Measurements from ENCODE around the gene RNF150. TPM values are rescaled to one million over a fixed set of nuclear protein-coding genes. Genes with fewer than 3 reads are reported as not detected.

RNF150 gene
- polyA plus RNA-seq, 1 donor from 2014 or later: 15.3 TPM

DNA sequence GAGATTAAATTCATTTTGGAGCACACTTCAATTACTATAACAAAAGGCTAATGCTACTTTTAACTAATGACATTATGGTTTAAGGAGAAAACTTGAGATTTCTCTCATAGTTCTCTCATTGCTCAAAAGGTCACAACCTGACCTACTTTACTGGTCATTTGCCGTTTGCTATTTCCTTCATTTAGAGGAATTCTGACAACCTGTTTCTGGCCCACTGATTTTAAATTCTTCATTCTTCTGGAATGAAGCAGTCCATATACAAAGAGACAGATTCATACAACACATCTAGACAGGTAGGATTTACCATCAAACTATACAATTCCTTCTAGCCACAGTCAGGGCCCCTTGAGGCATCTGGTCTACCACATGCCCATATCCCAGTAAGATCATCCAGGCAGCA is 14.2 kb downstream of the RNF150 start:
- Histone ChIP-seq H3K4me2 (ENCODE audit: low read length) (no peak overlapping the region), H3K79me2 (replicated peaks; ENCODE audit: insufficient read depth, low read length) (peaks cover 13% of the 10 kb centered on the region), H3K9ac (ENCODE audit: low read length) (no peak overlapping the region), H3F3A (ENCODE audit: insufficient read depth, low read length, poor library complexity, severe bottlenecking) (no peaks in the 10 kb centered on the region), H3K9me3 (ENCODE audit: low read length) (no peaks in the 10 kb centered on the region), H3K36me3 (ENCODE audit: insufficient read depth, low read length) (no peaks in the 10 kb centered on the region), H3K9me2 (ENCODE audit: insufficient read depth, low read length) (no peaks in the 10 kb centered on the region), H4K20me1 (ENCODE audit: insufficient read depth) (no peaks in the 10 kb centered on the region), H3K4me3 (ENCODE audit: low read length) (no peak overlapping the region), H2AFZ (ENCODE audit: low read depth, low read length) (no peak overlapping the region), H3K27me3 (ENCODE audit: insufficient read depth, low read depth, low read length) (no peaks in the 10 kb centered on the region), H3K27ac (ENCODE audit: low read length) (no peak overlapping the region)
- TF ChIP-seq TAF1 (IDR thresholded peaks at IDR 0.05; ENCODE audit: low read depth) (no peak), POLR2AphosphoS5 (IDR thresholded peaks at IDR 0.05) (no peak), EZH2 (IDR thresholded peaks at IDR 0.05; ENCODE audit: borderline replicate concordance, insufficient read depth, low read length, poor library complexity, severe bottlenecking) (no peak), SMC3 (conservative IDR thresholded peaks at IDR 0.05; ENCODE audit: poor library complexity) (no peak), MXI1 (conservative IDR thresholded peaks at IDR 0.05; ENCODE audit: poor library complexity, severe bottlenecking) (no peak), RAD21 (conservative IDR thresholded peaks at IDR 0.05) (no peak), EP300 (conservative IDR thresholded peaks at IDR 0.05; ENCODE audit: poor library complexity, severe bottlenecking) (no peak)
- TF ChIP-seq, protein P1, sequence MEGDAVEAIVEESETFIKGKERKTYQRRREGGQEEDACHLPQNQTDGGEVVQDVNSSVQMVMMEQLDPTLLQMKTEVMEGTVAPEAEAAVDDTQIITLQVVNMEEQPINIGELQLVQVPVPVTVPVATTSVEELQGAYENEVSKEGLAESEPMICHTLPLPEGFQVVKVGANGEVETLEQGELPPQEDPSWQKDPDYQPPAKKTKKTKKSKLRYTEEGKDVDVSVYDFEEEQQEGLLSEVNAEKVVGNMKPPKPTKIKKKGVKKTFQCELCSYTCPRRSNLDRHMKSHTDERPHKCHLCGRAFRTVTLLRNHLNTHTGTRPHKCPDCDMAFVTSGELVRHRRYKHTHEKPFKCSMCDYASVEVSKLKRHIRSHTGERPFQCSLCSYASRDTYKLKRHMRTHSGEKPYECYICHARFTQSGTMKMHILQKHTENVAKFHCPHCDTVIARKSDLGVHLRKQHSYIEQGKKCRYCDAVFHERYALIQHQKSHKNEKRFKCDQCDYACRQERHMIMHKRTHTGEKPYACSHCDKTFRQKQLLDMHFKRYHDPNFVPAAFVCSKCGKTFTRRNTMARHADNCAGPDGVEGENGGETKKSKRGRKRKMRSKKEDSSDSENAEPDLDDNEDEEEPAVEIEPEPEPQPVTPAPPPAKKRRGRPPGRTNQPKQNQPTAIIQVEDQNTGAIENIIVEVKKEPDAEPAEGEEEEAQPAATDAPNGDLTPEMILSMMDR (IDR thresholded peaks at IDR 0.05; ENCODE audit: poor library complexity, severe bottlenecking): no peak
- TF ChIP-seq, protein P2, sequence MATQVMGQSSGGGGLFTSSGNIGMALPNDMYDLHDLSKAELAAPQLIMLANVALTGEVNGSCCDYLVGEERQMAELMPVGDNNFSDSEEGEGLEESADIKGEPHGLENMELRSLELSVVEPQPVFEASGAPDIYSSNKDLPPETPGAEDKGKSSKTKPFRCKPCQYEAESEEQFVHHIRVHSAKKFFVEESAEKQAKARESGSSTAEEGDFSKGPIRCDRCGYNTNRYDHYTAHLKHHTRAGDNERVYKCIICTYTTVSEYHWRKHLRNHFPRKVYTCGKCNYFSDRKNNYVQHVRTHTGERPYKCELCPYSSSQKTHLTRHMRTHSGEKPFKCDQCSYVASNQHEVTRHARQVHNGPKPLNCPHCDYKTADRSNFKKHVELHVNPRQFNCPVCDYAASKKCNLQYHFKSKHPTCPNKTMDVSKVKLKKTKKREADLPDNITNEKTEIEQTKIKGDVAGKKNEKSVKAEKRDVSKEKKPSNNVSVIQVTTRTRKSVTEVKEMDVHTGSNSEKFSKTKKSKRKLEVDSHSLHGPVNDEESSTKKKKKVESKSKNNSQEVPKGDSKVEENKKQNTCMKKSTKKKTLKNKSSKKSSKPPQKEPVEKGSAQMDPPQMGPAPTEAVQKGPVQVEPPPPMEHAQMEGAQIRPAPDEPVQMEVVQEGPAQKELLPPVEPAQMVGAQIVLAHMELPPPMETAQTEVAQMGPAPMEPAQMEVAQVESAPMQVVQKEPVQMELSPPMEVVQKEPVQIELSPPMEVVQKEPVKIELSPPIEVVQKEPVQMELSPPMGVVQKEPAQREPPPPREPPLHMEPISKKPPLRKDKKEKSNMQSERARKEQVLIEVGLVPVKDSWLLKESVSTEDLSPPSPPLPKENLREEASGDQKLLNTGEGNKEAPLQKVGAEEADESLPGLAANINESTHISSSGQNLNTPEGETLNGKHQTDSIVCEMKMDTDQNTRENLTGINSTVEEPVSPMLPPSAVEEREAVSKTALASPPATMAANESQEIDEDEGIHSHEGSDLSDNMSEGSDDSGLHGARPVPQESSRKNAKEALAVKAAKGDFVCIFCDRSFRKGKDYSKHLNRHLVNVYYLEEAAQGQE (IDR thresholded peaks at IDR 0.05; ENCODE audit: borderline replicate concordance): no peak

DNA sequence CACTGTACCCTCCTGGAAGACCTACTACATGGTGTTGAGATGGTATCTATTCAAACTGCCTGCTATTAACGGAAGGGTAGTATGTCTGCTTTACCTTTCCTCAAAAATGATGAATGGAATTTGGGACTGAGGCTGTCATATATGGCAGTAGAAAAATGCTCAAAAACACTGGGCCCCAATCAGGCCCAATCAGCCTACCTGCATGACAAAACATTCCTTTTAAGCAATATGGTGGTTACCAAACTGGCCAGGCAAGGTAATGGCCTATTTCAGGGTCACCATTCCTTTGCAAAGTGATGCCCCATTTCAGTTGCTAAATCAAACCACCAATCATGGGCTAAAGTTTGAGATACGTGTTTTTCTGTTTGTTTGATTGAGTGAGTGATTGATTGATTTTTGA is 14.9 kb downstream of the RNF150 start:
- no peaks in the 10 kb centered on the region for H3K9me2 ChIP-seq (ENCODE audit: insufficient read depth, low read length)
- no peaks in the 10 kb centered on the region for H4K20me1 ChIP-seq (ENCODE audit: insufficient read depth)
- H3K27me3 ChIP-seq (ENCODE audit: insufficient read depth, low read depth, low read length): no peaks in the 10 kb centered on the region
- TF ChIP-seq RAD21 (conservative IDR thresholded peaks at IDR 0.05) (no peak), EZH2 (IDR thresholded peaks at IDR 0.05; ENCODE audit: borderline replicate concordance, insufficient read depth, low read length, poor library complexity, severe bottlenecking) (no peak), POLR2AphosphoS5 (IDR thresholded peaks at IDR 0.05) (no peak), TAF1 (IDR thresholded peaks at IDR 0.05; ENCODE audit: low read depth) (no peak), EP300 (conservative IDR thresholded peaks at IDR 0.05; ENCODE audit: poor library complexity, severe bottlenecking) (no peak), SMC3 (conservative IDR thresholded peaks at IDR 0.05; ENCODE audit: poor library complexity) (no peak), MXI1 (conservative IDR thresholded peaks at IDR 0.05; ENCODE audit: poor library complexity, severe bottlenecking) (no peak)
- TF ChIP-seq, protein P2 (IDR thresholded peaks at IDR 0.05; ENCODE audit: borderline replicate concordance): no peak
- TF ChIP-seq, protein P1 (IDR thresholded peaks at IDR 0.05; ENCODE audit: poor library complexity, severe bottlenecking): no peak
- no peak overlapping the region for H2AFZ ChIP-seq (ENCODE audit: low read depth, low read length)
- H3K9ac ChIP-seq (ENCODE audit: low read length): no peak overlapping the region
- H3K4me2 ChIP-seq (ENCODE audit: low read length): no peak overlapping the region
- H3K4me3 ChIP-seq (ENCODE audit: low read length): no peak overlapping the region
- H3K9me3 ChIP-seq (ENCODE audit: low read length): no peaks in the 10 kb centered on the region
- no peaks in the 10 kb centered on the region for H3F3A ChIP-seq (ENCODE audit: insufficient read depth, low read length, poor library complexity, severe bottlenecking)
- H3K36me3 ChIP-seq (ENCODE audit: insufficient read depth, low read length): no peaks in the 10 kb centered on the region
- H3K27ac ChIP-seq (ENCODE audit: low read length): no peak overlapping the region
- peaks cover 11% of the 10 kb centered on the region for H3K79me2 ChIP-seq (replicated peaks; ENCODE audit: insufficient read depth, low read length)

Data from neural cell (in vitro differentiated cells).